Measurements from ENCODE around the gene FAM111A.
"Not testable (repeated sequence)": the region's sequence is repeated elsewhere in the genome, so short reads cannot be mapped to it uniquely, and the experiment has no call there.

FAM111A gene

GRCh38 chr11:59142530-59143507 is at the start of gene FAM111A:
TSS of gene FAM111A (plus strand) at chr11:59142856. CDS start at chr11:59148873, 6,017 bp downstream.
- in situ Hi-C loops (cut with HindIII; ENCODE audit: low pct_unique_long_range_greater_than_20kb, low sequenced_read_pairs): no loop called here
- DNase-seq (ENCODE audit: low read depth in 1 of 2, low spot score in 1 of 2): peak; percentile 92 to 99
- TF ChIP-seq JUND (IDR thresholded peaks at IDR 0.05; ENCODE audit: low read depth): no peak

GRCh38 chr11:59093576-59093975 is 49.1 kb upstream of the FAM111A start:
- DNase-seq (ENCODE audit: low read depth in 1 of 2, low spot score in 1 of 2); in situ Hi-C loops (cut with HindIII; ENCODE audit: low pct_unique_long_range_greater_than_20kb, low sequenced_read_pairs): not testable (repeated sequence)

- in situ Hi-C loops (cut with HindIII; ENCODE audit: low pct_unique_long_range_greater_than_20kb, low sequenced_read_pairs); DNase-seq (ENCODE audit: low read depth in 1 of 2, low spot score in 1 of 2): not testable (repeated sequence)
Observed at GRCh38 chr11:59095225-59095624, 47.4 kb upstream of the FAM111A start.

DNA sequence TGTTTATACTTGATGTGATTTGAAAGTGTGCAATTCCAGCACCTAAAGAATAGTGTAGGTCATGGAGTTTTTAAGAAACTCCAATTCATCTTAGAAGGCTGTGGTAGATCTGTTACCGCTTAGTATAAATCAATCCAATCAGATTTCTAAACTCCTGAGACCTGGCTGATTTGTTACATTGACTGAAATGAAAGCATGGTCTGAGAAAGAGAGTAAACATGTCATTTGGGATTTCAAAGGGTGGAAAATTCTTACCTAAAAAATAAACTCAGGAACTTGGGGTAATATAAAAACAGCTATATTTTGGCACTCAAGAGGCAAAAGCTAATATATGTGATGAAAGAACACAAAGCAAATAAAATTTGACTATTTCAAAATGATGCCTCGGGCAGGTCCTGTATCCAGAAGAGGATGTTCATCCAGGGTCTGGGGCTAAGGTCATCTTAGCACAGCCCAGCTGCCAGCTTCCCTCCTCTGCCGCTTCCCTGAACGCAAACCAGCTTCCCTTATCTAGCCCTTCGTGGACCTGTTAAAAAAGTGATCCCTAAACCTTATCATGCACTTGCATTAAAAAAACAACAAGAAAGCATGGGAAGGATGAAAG is 46.6 kb upstream of the FAM111A start:
- DNase-seq (ENCODE audit: low read depth in 1 of 2, low spot score in 1 of 2); in situ Hi-C loops (cut with HindIII; ENCODE audit: low pct_unique_long_range_greater_than_20kb, low sequenced_read_pairs): not testable (repeated sequence)

- in situ Hi-C loops (cut with HindIII; ENCODE audit: low pct_unique_long_range_greater_than_20kb, low sequenced_read_pairs): no loop called here
- peak in 1 of 2 experiments; percentile 75 for DNase-seq (ENCODE audit: low read depth in 1 of 2, low spot score in 1 of 2)
- TF ChIP-seq JUND (IDR thresholded peaks at IDR 0.05; ENCODE audit: low read depth): no peak
Observed at GRCh38 chr11:59097113-59097708, 45.4 kb upstream of the FAM111A start.

- in situ Hi-C loops (cut with HindIII; ENCODE audit: low pct_unique_long_range_greater_than_20kb, low sequenced_read_pairs): not testable (repeated sequence)
- DNase-seq (ENCODE audit: low read depth in 1 of 2, low spot score in 1 of 2): peak in 1 of 2 experiments; percentile 46
Observed at GRCh38 chr11:59097938-59098337, 44.7 kb upstream of the FAM111A start.

GRCh38 chr11:59102259-59102765 is 40.3 kb upstream of the FAM111A start:
- TF ChIP-seq JUND (IDR thresholded peaks at IDR 0.05; ENCODE audit: low read depth): no peak
- in situ Hi-C loops (cut with HindIII; ENCODE audit: low pct_unique_long_range_greater_than_20kb, low sequenced_read_pairs): no loop called here
- peak; percentile 62 to 89 for DNase-seq (ENCODE audit: low read depth in 1 of 2, low spot score in 1 of 2)

GRCh38 chr11:59106363-59107336 is 36.0 kb upstream of the FAM111A start, which contains the start of gene FAM111B:
TSS of gene FAM111B (plus strand) at chr11:59107237. CDS start at chr11:59109626, 2,389 bp downstream.
- in situ Hi-C loops (cut with HindIII; ENCODE audit: low pct_unique_long_range_greater_than_20kb, low sequenced_read_pairs): no loop called here
- TF ChIP-seq JUND (IDR thresholded peaks at IDR 0.05; ENCODE audit: low read depth): no peak
- DNase-seq (ENCODE audit: low read depth in 1 of 2, low spot score in 1 of 2): peak; percentile 98 to 99

GRCh38 chr11:59107721-59108120 is 34.9 kb upstream of the FAM111A start:
- in situ Hi-C loops (cut with HindIII; ENCODE audit: low pct_unique_long_range_greater_than_20kb, low sequenced_read_pairs): not testable (repeated sequence)
- peak in 1 of 2 experiments; percentile 28 for DNase-seq (ENCODE audit: low read depth in 1 of 2, low spot score in 1 of 2)

GRCh38 chr11:59112494-59112893 is 30.2 kb upstream of the FAM111A start:
- in situ Hi-C loops (cut with HindIII; ENCODE audit: low pct_unique_long_range_greater_than_20kb, low sequenced_read_pairs): no loop called here
- no peak for TF ChIP-seq JUND (IDR thresholded peaks at IDR 0.05; ENCODE audit: low read depth)
- no peak for DNase-seq (ENCODE audit: low read depth in 1 of 2, low spot score in 1 of 2)

GRCh38 chr11:59114344-59114743 is 28.3 kb upstream of the FAM111A start:
- DNase-seq (ENCODE audit: low read depth in 1 of 2, low spot score in 1 of 2): no peak
- in situ Hi-C loops (cut with HindIII; ENCODE audit: low pct_unique_long_range_greater_than_20kb, low sequenced_read_pairs): no loop called here
- no peak for TF ChIP-seq JUND (IDR thresholded peaks at IDR 0.05; ENCODE audit: low read depth)

DNA sequence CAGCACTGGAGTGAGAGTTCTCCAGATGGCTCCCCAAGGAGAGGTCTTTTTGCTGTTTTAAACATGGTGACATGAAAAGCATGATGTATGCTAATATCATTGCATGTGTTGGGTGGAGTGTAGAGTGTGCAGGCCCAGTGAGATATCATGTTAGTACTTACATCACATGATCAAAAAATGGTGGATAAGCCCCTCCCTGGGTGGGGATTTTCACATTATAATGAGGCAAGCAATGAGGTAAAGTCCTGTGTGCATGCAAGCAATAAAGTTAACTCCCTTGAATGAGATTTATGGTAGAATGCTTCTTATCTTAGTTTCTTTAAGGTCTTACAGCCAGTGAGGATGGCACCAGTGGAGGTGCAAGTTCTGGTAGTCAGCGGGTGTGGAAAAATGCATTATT is 27.1 kb upstream of the FAM111A start:
- DNase-seq (ENCODE audit: low read depth in 1 of 2, low spot score in 1 of 2): no peak
- no peak for TF ChIP-seq JUND (IDR thresholded peaks at IDR 0.05; ENCODE audit: low read depth)
- in situ Hi-C loops (cut with HindIII; ENCODE audit: low pct_unique_long_range_greater_than_20kb, low sequenced_read_pairs): no loop called here
